Activated T-helper 1 cell treated with anti-CD3 and anti-CD28 coated beads, Interleukin-2, amount 50 U/mL, for 16 hours (primary cell): ENCODE measurements around the gene NFIC.
"Not testable (repeated sequence)": the region's sequence is repeated elsewhere in the genome, so short reads cannot be mapped to it uniquely, and the experiment has no call there.

Source experiments
- DNase-seq, 2 donors: peaks; one replicate each; pipeline ENCODE4 v3.0.0-alpha.2; 2020; ENCODE audit warnings: low read depth in 1 of 2, low spot score in 1 of 2

Gene NFIC

GRCh38 chr19:3396881-3397265 is 30.5 kb downstream of the NFIC start:
- DNase-seq, result no peak

- no peak for DNase-seq
These were observed 31.1 kb downstream of the NFIC start for GRCh38 chr19:3397266-3398022.

- DNase-seq, result no peak
These were observed 31.9 kb downstream of the NFIC start for GRCh38 chr19:3398114-3398899.

- DNase-seq, result no peak
These were observed 32.5 kb downstream of the NFIC start for GRCh38 chr19:3398900-3399278.

- not testable (repeated sequence) for DNase-seq
These were observed 32.9 kb downstream of the NFIC start for GRCh38 chr19:3399311-3399710.

GRCh38 chr19:3401004-3401768 is 34.8 kb downstream of the NFIC start:
- DNase-seq, result no peak

GRCh38 chr19:3402631-3403443 is 36.5 kb downstream of the NFIC start:
- no peak for DNase-seq

GRCh38 chr19:3403489-3404323 is 37.3 kb downstream of the NFIC start:
- no peak for DNase-seq

GRCh38 chr19:3404324-3405260 is 38.2 kb downstream of the NFIC start:
- DNase-seq, result no peak

GRCh38 chr19:3405261-3405653 is 38.9 kb downstream of the NFIC start:
- no peak for DNase-seq

GRCh38 chr19:3406571-3407111 is 40.3 kb downstream of the NFIC start:
- DNase-seq, result no peak

GRCh38 chr19:3407556-3408516 is 41.5 kb downstream of the NFIC start:
- no peak for DNase-seq

GRCh38 chr19:3408996-3409345 is 42.6 kb downstream of the NFIC start:
- no peak for DNase-seq

- no peak for DNase-seq
These were observed 43.1 kb downstream of the NFIC start for GRCh38 chr19:3409346-3410064.

- no peak for DNase-seq
These were observed 45.3 kb downstream of the NFIC start for GRCh38 chr19:3411636-3412035.

- no peak for DNase-seq
These were observed 45.7 kb downstream of the NFIC start for GRCh38 chr19:3412066-3412465.

- DNase-seq, result no peak
These were observed 47.5 kb downstream of the NFIC start for GRCh38 chr19:3413796-3414327.
